Ramos (cell line): ENCODE measurements around the gene KCNQ1OT1.

ENCODE experiments used
- in situ Hi-C: fragments of 300-500 bp; cut with MboI; formaldehyde crosslinking; loops from one replicate; pipeline ENCODE4 v1.14.3; 2022; ENCODE audit warnings: low sequenced_read_pairs; ENCODE audit not compliant: unreplicated experiment

The KCNQ1OT1 gene

GRCh38 chr11:2587132-2587930 is 112.5 kb downstream of the KCNQ1OT1 start:
- in situ Hi-C loops, result no loop called here

- in situ Hi-C loops, result no loop called here
These were observed 113.0 kb downstream of the KCNQ1OT1 start for GRCh38 chr11:2586793-2587131.

- in situ Hi-C loops, result no loop called here
These were observed 113.6 kb downstream of the KCNQ1OT1 start for GRCh38 chr11:2586087-2586792.

- in situ Hi-C loops, result no loop called here
These were observed 114.2 kb downstream of the KCNQ1OT1 start for GRCh38 chr11:2585566-2586086.

GRCh38 chr11:2584812-2585565 is 114.8 kb downstream of the KCNQ1OT1 start:
- in situ Hi-C loops, result no loop called here

GRCh38 chr11:2584434-2584811 is 115.4 kb downstream of the KCNQ1OT1 start:
- in situ Hi-C loops, result no loop called here

- in situ Hi-C loops, result no loop called here
These were observed 116.2 kb downstream of the KCNQ1OT1 start for GRCh38 chr11:2583605-2583958.

- in situ Hi-C loops, result no loop called here
These were observed 116.7 kb downstream of the KCNQ1OT1 start for GRCh38 chr11:2582946-2583604.

GRCh38 chr11:2582351-2582945 is 117.3 kb downstream of the KCNQ1OT1 start:
- in situ Hi-C loops, result no loop called here

- in situ Hi-C loops, result no loop called here
These were observed 117.9 kb downstream of the KCNQ1OT1 start for GRCh38 chr11:2581931-2582350.

- in situ Hi-C loops, result no loop called here
These were observed 118.5 kb downstream of the KCNQ1OT1 start for GRCh38 chr11:2581151-2581930.

GRCh38 chr11:2580571-2581001 is 119.2 kb downstream of the KCNQ1OT1 start:
- in situ Hi-C loops, result no loop called here

GRCh38 chr11:2580061-2580421 is 119.8 kb downstream of the KCNQ1OT1 start:
- in situ Hi-C loops, result no loop called here

GRCh38 chr11:2579315-2580060 is 120.3 kb downstream of the KCNQ1OT1 start:
- in situ Hi-C loops, result no loop called here

GRCh38 chr11:2578929-2579270 is 120.9 kb downstream of the KCNQ1OT1 start:
- in situ Hi-C loops, result no loop called here

- in situ Hi-C loops, result no loop called here
These were observed 121.5 kb downstream of the KCNQ1OT1 start for GRCh38 chr11:2577991-2578928.
